GM12878 (cell line): ENCODE data around the gene CCDC110. TPM values are rescaled to one million over a fixed set of nuclear protein-coding genes. Genes with fewer than 3 reads are reported as not detected.

Source experiments
- ATAC-seq: fragments of 200-7000 bp; cut with Tn5 transposase; 3 replicates; pipeline ENCODE4 v1.9.1; 2020; ENCODE audit warnings: mild to moderate bottlenecking, moderate library complexity
- BruUV-seq: library from RNA; stranded (reverse); fragments of 400-500 nt; replicated peaks from 2 replicates; lab custom pipeline; 2021; lab: Mats Ljungman, UMichigan
- CTCF ChIA-PET: fragments of 300-600 bp; sonication (Branson Sonifier 250); formaldehyde crosslinking; extraction: SDS; loops from one replicate; lab custom pipeline; 2021; ENCODE audit warnings: inconsistent platforms; lab: Yijun Ruan, JAX
- POLR2A ChIA-PET: fragments of 350-600 bp; formaldehyde crosslinking; extraction: SDS; loops from one replicate; lab custom pipeline; 2021; ENCODE audit warnings: inconsistent platforms; lab: Charles Lee
- RAD21 ChIA-PET: fragments of 300-600 bp; sonication (Branson Sonifier 250); formaldehyde crosslinking; loops from one replicate; lab custom pipeline; 2023; ENCODE audit warnings: antibody characterized with exemption; ENCODE audit not compliant: unreplicated experiment; lab: Charles Lee
- SMC1A ChIA-PET: fragments of 300-600 bp; sonication (Branson Sonifier 250); formaldehyde crosslinking; loops from one replicate; lab custom pipeline; 2023; ENCODE audit not compliant: unreplicated experiment, uncharacterized antibody; lab: Charles Lee
- DNase-seq: peaks from one replicate; pipeline ENCODE4 v3.0.0-alpha.2; 2011; ENCODE audit warnings: low read depth, low spot score
- FAIRE-seq: peaks from 3 replicates; lab custom pipeline; 2011; peaks lifted over from hg19 to GRCh38; lab: Jason Lieb, UNC
- H2AFZ ChIP-seq: 2 replicates; pipeline ENCODE4 v1.6.0; 2011; ENCODE audit warnings: low read depth, low read length, control low read depth; ENCODE audit not compliant: control insufficient read depth
- H3K27ac ChIP-seq: 2 replicates; pipeline ENCODE4 v1.5.1; 2011; ENCODE audit warnings: control low read depth; ENCODE audit not compliant: control insufficient read depth, insufficient read depth
- H3K27me3 ChIP-seq, 2 experiments: replicated peaks in 1 of 2; 2 replicates each; pipeline versions ENCODE4 v1.6.0 to v1.6.1; 2011; ENCODE audit warnings: low read length in 1 of 2; ENCODE audit not compliant: control insufficient read depth in 2 of 2, insufficient read depth in 2 of 2
- H3K36me3 ChIP-seq, 2 experiments: 2 replicates each; pipeline ENCODE4 v1.5.1; 2011; ENCODE audit warnings: low read length in 1 of 2; ENCODE audit not compliant: control insufficient read depth in 2 of 2, insufficient read depth in 2 of 2
- H3K4me1 ChIP-seq: 2 replicates; pipeline ENCODE4 v1.6.1; 2011; ENCODE audit warnings: mild to moderate bottlenecking, low read length, moderate library complexity, mixed read lengths; ENCODE audit not compliant: control insufficient read depth, insufficient read depth
- H3K4me2 ChIP-seq: 2 replicates; pipeline ENCODE4 v1.6.0; 2011; ENCODE audit warnings: control low read depth; ENCODE audit not compliant: control insufficient read depth, insufficient read depth
- H3K4me3 ChIP-seq: fragments of 200-600 bp; sonication (generic); 2 replicates; pipeline ENCODE4 v1.5.1; 2016
- H3K79me2 ChIP-seq: 2 replicates; pipeline ENCODE4 v1.6.0; 2011; ENCODE audit warnings: low read length; ENCODE audit not compliant: control insufficient read depth, insufficient read depth
- H3K9ac ChIP-seq: 2 replicates; pipeline ENCODE4 v1.8.0; 2011; ENCODE audit warnings: low read length, control low read depth, mixed read lengths; ENCODE audit not compliant: control insufficient read depth, insufficient read depth
- H3K9me3 ChIP-seq: replicated peaks from 3 replicates; pipeline ENCODE4 v1.5.1; 2011; ENCODE audit warnings: mild to moderate bottlenecking, low read length; ENCODE audit not compliant: control insufficient read depth, insufficient read depth
- H4K20me1 ChIP-seq: 2 replicates; pipeline ENCODE4 v1.6.0; 2011; ENCODE audit not compliant: control insufficient read depth, insufficient read depth
- ASH2L ChIP-seq: fragments of 300-600, 200-600 bp; sonication (generic); IDR thresholded peaks from 2 replicates; pipeline ENCODE4 v1.6.1; 2017; ENCODE audit warnings: low read depth, mild to moderate bottlenecking, borderline replicate concordance
- ATF2 ChIP-seq: IDR thresholded peaks from 2 replicates; pipeline ENCODE4 v1.6.1; 2012; ENCODE audit warnings: low read length, inconsistent platforms
- CEBPB ChIP-seq, 2 experiments: fragments of 150-350 bp in 1 of 2; IDR thresholded peaks; 2 replicates each; pipeline ENCODE4 v1.6.1; 2012 to 2014; ENCODE audit warnings: low read depth in 2 of 2, low read length in 2 of 2, borderline replicate concordance in 1 of 2, inconsistent platforms in 1 of 2
- CREM ChIP-seq: IDR thresholded peaks from 2 replicates; pipeline ENCODE4 v1.6.1; 2014; ENCODE audit warnings: antibody characterized with exemption, low read depth
- EGR1 ChIP-seq, 2 experiments: IDR thresholded peaks; 1 replicate in 1 of 2; 2 replicates in 1 of 2; pipeline ENCODE4 v1.6.1; 2011 to 2012; ENCODE audit warnings: low read depth in 2 of 2, low read length in 2 of 2, borderline replicate concordance in 1 of 2, mild to moderate bottlenecking in 1 of 2, moderate library complexity in 1 of 2
- FOXK2 ChIP-seq: fragments of 450-650 bp; IDR thresholded peaks from 2 replicates; pipeline ENCODE4 v1.6.1; 2017; ENCODE audit warnings: mild to moderate bottlenecking, moderate library complexity
- FOXM1 ChIP-seq: IDR thresholded peaks from 2 replicates; pipeline ENCODE4 v1.6.1; 2012; ENCODE audit warnings: low read depth, mild to moderate bottlenecking, inconsistent platforms, low read length, moderate library complexity
- IKZF2 ChIP-seq, 2 experiments: fragments of 450-650 bp; IDR thresholded peaks; 2 replicates each; pipeline ENCODE4 v1.6.1; 2017; ENCODE audit warnings: mild to moderate bottlenecking in 2 of 2, moderate library complexity in 2 of 2
- JUNB ChIP-seq: IDR thresholded peaks from 2 replicates; pipeline ENCODE4 v1.6.1; 2016; ENCODE audit warnings: antibody characterized with exemption, mild to moderate bottlenecking
- KLF5 ChIP-seq: fragments of 450-650 bp; IDR thresholded peaks from 2 replicates; pipeline ENCODE4 v1.6.1; 2014; ENCODE audit warnings: mild to moderate bottlenecking; ENCODE audit not compliant: partially characterized antibody
- LARP7 ChIP-seq: fragments of 450-650 bp; IDR thresholded peaks from 2 replicates; pipeline ENCODE4 v1.6.1; 2017; ENCODE audit warnings: mild to moderate bottlenecking
- MEF2A ChIP-seq: IDR thresholded peaks from 2 replicates; pipeline ENCODE4 v1.6.1; 2011; ENCODE audit warnings: low read depth, mild to moderate bottlenecking, low read length, moderate library complexity; ENCODE audit not compliant: insufficient read depth
- MEF2B ChIP-seq: fragments of 450-650 bp; IDR thresholded peaks from 2 replicates; pipeline ENCODE4 v1.6.1; 2018; ENCODE audit warnings: mild to moderate bottlenecking, moderate library complexity; ENCODE audit not compliant: partially characterized antibody, poor library complexity, severe bottlenecking
- NFIC ChIP-seq: IDR thresholded peaks from 2 replicates; pipeline ENCODE4 v1.6.1; 2012; ENCODE audit warnings: low read depth, mild to moderate bottlenecking, inconsistent platforms, low read length, moderate library complexity
- RAD21 ChIP-seq: IDR thresholded peaks from 2 replicates; pipeline ENCODE4 v1.6.1; 2011; ENCODE audit warnings: mild to moderate bottlenecking, low read depth, low read length, moderate library complexity; ENCODE audit not compliant: insufficient read depth
- RBBP5 ChIP-seq: fragments of 200-600 bp; sonication (generic); conservative IDR thresholded peaks from 2 replicates; pipeline ENCODE4 v1.6.1; 2016
- SUPT20H ChIP-seq: IDR thresholded peaks from 2 replicates; pipeline ENCODE4 v1.6.1; 2011; ENCODE audit warnings: low read depth, mild to moderate bottlenecking, low read length, moderate library complexity, borderline replicate concordance; ENCODE audit not compliant: control insufficient read depth
- TCF3 ChIP-seq: IDR thresholded peaks from 2 replicates; pipeline ENCODE4 v1.6.1; 2012; ENCODE audit warnings: low read depth, mild to moderate bottlenecking, low read length, borderline replicate concordance; ENCODE audit not compliant: insufficient read depth
- ZBED1 ChIP-seq: IDR thresholded peaks from 2 replicates; pipeline ENCODE4 v1.6.1; 2016; ENCODE audit warnings: borderline replicate concordance
- WGBS: methylation state at CpG from one replicate; pipeline ENCODE4 v1.1.6; 2016; ENCODE audit warnings: low lambda C conversion rate; ENCODE audit not compliant: insufficient replicate concordance, insufficient coverage; ENCODE audit errors: missing lambda C conversion rate; 5-methylcytosine and 5-hydroxymethylcytosine counted together
- in situ Hi-C: fragments of 300-500 bp; cut with MboI; formaldehyde crosslinking; loops from 9 replicates; pipeline ENCODE4 v1.14.3; 2018; ENCODE audit warnings: mixed read lengths
- intact Hi-C: fragments of 100-400 bp; cut with micrococcal nuclease; formaldehyde crosslinking; loops from one replicate; pipeline ENCODE4 v1.14.2; 2022; ENCODE audit not compliant: unreplicated experiment
- polyA plus RNA-seq, 11 experiments: library from polyadenylated mRNA; depleted of rRNA in 4 of 11; unstranded in 6 of 11; stranded (reverse) in 5 of 11; fragments of >200 nt; fragmentation: Nextera tagmentation in 4 of 11; fragmentation: Illumina TruSeq in 1 of 11; extraction: Ambion mirVana in 4 of 11; extraction: Trizol in 1 of 11; gene quantifications; 1 replicate in 1 of 11; 2 replicates in 10 of 11; pipeline versions ENCODE4 v1.2.1 to v1.2.3, GENCODE V29; 2011 to 2016; ENCODE audit warnings: inconsistent platforms in 2 of 11, missing spikeins in 2 of 11, low read depth in 1 of 11
- total RNA-seq, 4 experiments: library from RNA; depleted of rRNA in 3 of 4; stranded (reverse); fragments of >200 nt in 3 of 4; fragmentation: Illumina TruSeq in 1 of 4; extraction: Trizol in 1 of 4; gene quantifications; 2 replicates each; pipeline versions ENCODE4 v1.2.1 to v1.2.3, GENCODE V29; 2013 to 2021
- TF ChIP-seq, protein P1 (sequence below): IDR thresholded peaks from 2 replicates; pipeline ENCODE4 v1.6.1; 2012; ENCODE audit warnings: mild to moderate bottlenecking, low read depth, low read length

Gene CCDC110
- total and polyA plus RNA-seq, 10 of the 15 experiments (the other 5 are each of a cell fraction or from before 2014, with no cell fraction given): 0.85 to 3.1 (median 2.1) TPM; not detected in 1

DNA sequence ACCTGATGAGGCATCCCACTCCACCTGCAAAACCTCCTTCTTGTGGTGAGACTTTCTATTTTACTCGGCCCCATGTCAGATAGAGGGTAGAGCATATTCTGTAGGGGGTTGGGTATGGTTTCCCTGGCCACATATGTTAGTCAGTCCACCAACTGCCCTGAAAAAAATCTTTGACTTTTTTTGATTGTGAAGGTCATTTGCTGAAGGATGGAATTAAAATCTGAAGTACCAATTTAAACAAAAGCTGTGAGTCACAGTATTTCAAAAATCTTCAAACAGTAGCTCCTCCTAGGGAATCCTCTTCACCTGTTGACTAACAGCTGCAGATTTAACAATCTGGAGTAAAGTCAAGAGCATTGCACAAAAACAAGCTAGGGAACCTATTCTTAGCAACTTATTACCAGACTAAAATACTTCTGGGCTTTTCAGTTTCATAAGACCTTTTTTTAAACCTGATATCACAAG lies 8.0 kb upstream of the CCDC110 start:
- H3K4me1 ChIP-seq: peaks cover 15% of the 10 kb centered on the region
- 0% methylated on average over 1 of the region's 1 CpG for WGBS
- no peaks in the 10 kb centered on the region for H3K9me3 ChIP-seq
- peak; percentile 93 for ATAC-seq
- no peaks in the 10 kb centered on the region for H4K20me1 ChIP-seq
- FAIRE-seq: peak; percentile 96
- DNase-seq: peak; percentile 47
- in situ Hi-C loops: loop anchor here (5.0 kb wide), 1 partner anchor 108 kb away; no protein-coding TSS in a partner anchor
- H3K27me3 ChIP-seq: no peaks in the 10 kb centered on the region
- RAD21 ChIA-PET: interaction anchor here (1.0 kb wide), 1 partner anchor 118 kb away, joined by 3 read pairs; no protein-coding TSS in a partner anchor
- peak overlapping the region; percentile 67 for H3K27ac ChIP-seq
- intact Hi-C loops: loop anchor here (10.0 kb wide), 1 partner anchor 545 kb away; no protein-coding TSS in a partner anchor
- peak overlapping the region; percentile 43; the same call in 1 of the 2 replicates for H3K4me3 ChIP-seq
- CTCF ChIA-PET: interaction anchor here (0.8 to 0.9 kb wide), 2 partner anchors 116 to 119 kb away, joined by 3 read pairs; no protein-coding TSS in a partner anchor
- no TSS peak for BruUV-seq
- POLR2A ChIA-PET: no interaction called here
- no peak overlapping the region for H3K9ac ChIP-seq
- H3K4me2 ChIP-seq: peak overlapping the region; percentile 67
- H2AFZ ChIP-seq: no peak overlapping the region
- SMC1A ChIA-PET: interaction anchor here (1.1 kb wide), 1 partner anchor 119 kb away, joined by 4 read pairs; no protein-coding TSS in a partner anchor
- no peaks in the 10 kb centered on the region for H3K36me3 ChIP-seq
- H3K79me2 ChIP-seq: no peaks in the 10 kb centered on the region
- TF ChIP-seq NFIC (peak; percentile 96), MEF2A (peak; percentile 97), KLF5 (no peak), JUNB (peak; percentile 87), ZBED1 (peak; percentile 69; the same call in 1 of the 2 replicates), FOXK2 (no peak), EGR1 (IDR thresholded peaks at IDR 0.05; ENCODE audit: borderline replicate concordance in 1 of 2, low read depth in 2 of 2, low read length in 2 of 2) (0 out of 3 replicates have a peak, but pooled peaks of 1 of the 2 experiments have one; percentile 38), CREM (peak; percentile 86), RBBP5 (no peak), IKZF2 (IDR thresholded peaks at IDR 0.05) (peak in 1 of 2 experiments; percentile 10; a peak in 1 of 4 replicates), MEF2B (peak; percentile 70), ATF2 (peak; percentile 81), CEBPB (IDR thresholded peaks at IDR 0.05; ENCODE audit: borderline replicate concordance in 1 of 2, low read depth in 2 of 2, low read length in 2 of 2) (peak in 1 of 2 experiments; percentile 46; a peak in 1 of 4 replicates), TCF3 (peak; percentile 88), LARP7 (no peak), RAD21 (no peak), SUPT20H (no peak), ASH2L (peak; percentile 81; the same call in 1 of the 2 replicates), FOXM1 (peak; percentile 92)
- TF ChIP-seq, protein P1, sequence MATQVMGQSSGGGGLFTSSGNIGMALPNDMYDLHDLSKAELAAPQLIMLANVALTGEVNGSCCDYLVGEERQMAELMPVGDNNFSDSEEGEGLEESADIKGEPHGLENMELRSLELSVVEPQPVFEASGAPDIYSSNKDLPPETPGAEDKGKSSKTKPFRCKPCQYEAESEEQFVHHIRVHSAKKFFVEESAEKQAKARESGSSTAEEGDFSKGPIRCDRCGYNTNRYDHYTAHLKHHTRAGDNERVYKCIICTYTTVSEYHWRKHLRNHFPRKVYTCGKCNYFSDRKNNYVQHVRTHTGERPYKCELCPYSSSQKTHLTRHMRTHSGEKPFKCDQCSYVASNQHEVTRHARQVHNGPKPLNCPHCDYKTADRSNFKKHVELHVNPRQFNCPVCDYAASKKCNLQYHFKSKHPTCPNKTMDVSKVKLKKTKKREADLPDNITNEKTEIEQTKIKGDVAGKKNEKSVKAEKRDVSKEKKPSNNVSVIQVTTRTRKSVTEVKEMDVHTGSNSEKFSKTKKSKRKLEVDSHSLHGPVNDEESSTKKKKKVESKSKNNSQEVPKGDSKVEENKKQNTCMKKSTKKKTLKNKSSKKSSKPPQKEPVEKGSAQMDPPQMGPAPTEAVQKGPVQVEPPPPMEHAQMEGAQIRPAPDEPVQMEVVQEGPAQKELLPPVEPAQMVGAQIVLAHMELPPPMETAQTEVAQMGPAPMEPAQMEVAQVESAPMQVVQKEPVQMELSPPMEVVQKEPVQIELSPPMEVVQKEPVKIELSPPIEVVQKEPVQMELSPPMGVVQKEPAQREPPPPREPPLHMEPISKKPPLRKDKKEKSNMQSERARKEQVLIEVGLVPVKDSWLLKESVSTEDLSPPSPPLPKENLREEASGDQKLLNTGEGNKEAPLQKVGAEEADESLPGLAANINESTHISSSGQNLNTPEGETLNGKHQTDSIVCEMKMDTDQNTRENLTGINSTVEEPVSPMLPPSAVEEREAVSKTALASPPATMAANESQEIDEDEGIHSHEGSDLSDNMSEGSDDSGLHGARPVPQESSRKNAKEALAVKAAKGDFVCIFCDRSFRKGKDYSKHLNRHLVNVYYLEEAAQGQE: no peak
